ENCODE measurements around the gene GUCY1B1.

The GUCY1B1 gene

GRCh38 chr4:155758481-155759371 lies at the start of gene GUCY1B1:
GUCY1B1 (plus strand) TSS chr4:155759021; CDS start chr4:155759141, 120 bp downstream.
- DNase-seq, result peak; percentile 61

DNA sequence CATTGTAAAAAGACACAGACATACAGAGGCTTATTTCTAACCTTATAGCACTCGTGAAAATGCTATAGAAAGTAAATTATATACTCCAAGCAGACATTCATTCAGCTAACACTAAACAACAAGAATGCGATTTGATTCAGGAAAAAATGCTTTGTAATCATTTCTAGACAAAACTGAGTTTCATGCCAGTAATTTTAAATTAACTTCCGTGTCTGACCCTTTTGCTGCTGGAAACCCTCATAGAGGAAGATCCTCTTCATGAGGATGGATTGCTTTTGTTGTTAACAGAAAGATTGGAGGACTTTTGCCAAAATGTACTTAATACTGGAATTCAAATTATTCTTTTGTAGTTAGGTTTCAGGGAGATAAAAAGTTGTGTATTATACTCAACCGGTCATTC lies 48.9 kb upstream of the GUCY1B1 start:
- DNase-seq, result no peak

DNA sequence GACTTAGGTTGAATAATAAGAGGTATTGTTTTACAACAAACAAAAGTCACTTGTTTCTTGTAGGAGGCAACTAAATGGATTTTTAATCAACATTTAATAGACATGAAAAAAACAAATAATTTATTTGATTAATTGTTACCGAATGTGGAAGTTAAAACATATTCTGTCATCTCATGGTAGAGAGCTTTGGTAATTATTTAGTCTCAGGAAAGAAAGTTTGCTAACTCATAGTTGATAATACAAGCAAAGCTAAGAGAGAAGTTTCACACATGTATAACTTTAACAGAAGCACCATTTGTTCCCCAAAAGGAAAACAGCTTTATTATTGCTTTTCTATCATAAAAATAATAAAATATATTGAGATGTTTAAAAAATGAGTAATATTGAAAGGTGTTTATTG lies 47.3 kb upstream of the GUCY1B1 start:
- DNase-seq, result no peak

DNA sequence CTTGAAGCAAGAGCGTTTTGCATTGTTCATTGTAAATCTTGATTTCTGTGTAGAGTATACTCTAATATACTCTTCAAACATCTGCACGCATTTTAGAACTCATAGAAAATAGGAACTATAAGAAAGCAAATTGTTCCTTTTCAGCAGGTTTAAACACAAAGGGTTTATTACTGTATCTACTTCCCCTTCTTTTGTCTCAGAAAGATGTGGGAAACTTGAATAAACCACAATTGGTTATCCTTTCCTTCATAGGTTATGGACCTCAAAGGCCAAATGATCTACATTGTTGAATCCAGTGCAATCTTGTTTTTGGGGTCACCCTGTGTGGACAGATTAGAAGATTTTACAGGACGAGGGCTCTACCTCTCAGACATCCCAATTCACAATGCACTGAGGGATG lies 46.0 kb upstream of the GUCY1B1 start:
- DNase-seq, result no peak

- DNase-seq, result no peak
Measured at GRCh38 chr4:155713911-155714310, 44.9 kb upstream of the GUCY1B1 start.

DNA sequence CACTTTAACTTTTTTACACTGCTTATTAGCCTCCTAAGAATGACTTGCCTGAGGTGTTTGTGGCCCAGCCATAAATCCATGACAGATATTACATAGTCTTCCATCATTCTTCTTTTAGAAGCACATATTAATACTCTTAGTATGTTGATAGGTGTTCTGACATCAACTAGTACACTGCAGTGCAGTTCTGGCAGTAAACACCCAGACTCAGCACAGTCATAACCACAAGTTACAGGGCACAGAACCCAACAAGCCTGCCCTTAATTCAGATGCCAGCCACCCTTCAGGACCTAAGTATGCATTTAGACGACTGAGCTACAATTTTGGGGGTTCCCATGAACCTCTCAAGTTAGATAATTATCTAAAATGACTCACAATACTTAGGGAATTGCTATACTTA lies 36.5 kb upstream of the GUCY1B1 start:
- no peak for DNase-seq

DNA sequence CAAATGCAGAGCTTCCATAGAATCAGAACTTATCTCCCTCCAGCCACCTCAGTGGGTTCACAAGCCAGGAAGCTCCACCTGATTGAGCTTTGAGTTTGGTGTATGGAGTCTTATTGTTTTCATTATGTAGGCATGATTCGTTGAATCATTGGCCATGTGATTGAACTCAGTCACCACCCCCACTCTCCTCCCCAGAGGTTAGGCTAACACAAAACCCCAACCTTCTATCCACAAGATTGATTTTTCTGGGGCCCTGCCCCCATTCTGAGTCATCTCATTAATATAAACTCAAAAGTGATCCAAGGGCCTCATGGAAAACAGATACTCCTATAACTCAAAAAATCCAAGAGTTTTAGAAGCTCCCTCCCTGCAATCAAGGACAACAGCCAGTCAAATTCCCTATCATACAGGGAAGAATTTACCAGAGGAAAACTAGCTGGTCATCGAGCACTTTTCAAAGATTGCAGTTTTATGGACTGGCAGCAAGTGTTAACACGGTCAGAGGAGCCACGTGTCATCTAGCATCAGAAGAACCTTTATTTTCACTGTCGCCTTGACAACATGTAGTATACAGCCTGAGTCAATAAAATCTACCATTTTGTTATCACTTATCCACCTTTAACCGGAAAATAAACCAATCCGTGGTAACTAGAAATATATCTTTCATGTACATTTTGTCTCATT lies 35.9 kb upstream of the GUCY1B1 start:
- DNase-seq, result no peak

- DNase-seq, result no peak
Measured at GRCh38 chr4:155724731-155725130, 34.1 kb upstream of the GUCY1B1 start.

DNA sequence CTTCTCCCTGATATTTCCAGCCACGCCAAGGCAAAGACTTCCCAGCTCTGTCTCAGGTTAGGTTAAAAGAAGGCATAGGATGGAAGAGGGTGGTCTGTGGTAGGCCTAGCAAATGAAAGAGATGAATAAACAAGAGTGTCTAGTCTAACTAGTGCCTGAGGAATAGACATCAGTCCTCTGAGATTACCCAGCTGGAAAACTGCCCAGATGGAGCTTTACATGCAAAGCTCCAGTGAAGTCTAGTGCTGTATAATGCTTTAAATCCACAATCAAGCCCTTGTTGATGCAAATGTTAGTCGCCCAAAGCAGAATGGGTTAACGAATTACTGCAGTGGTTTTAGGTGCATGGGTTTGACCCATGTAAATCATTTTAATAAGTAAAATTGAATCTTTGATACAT lies 24.8 kb upstream of the GUCY1B1 start:
- no peak for DNase-seq

GRCh38 chr4:155734951-155735350 lies 23.9 kb upstream of the GUCY1B1 start:
- no peak for DNase-seq

GRCh38 chr4:155735496-155735895 lies 23.3 kb upstream of the GUCY1B1 start:
- no peak for DNase-seq

GRCh38 chr4:155738548-155738947 lies 20.3 kb upstream of the GUCY1B1 start:
- no peak for DNase-seq

- no peak for DNase-seq
Measured at GRCh38 chr4:155741546-155741945, 17.3 kb upstream of the GUCY1B1 start.

- no peak for DNase-seq
Measured at GRCh38 chr4:155742310-155743015, 16.4 kb upstream of the GUCY1B1 start.

- DNase-seq, result no peak
Measured at GRCh38 chr4:155745984-155746383, 12.8 kb upstream of the GUCY1B1 start.

- no peak for DNase-seq
Measured at GRCh38 chr4:155748039-155748438, 10.8 kb upstream of the GUCY1B1 start.

GRCh38 chr4:155749041-155749440 lies 9.8 kb upstream of the GUCY1B1 start:
- no peak for DNase-seq

- no peak for DNase-seq
Measured at GRCh38 chr4:155751569-155751968, 7.3 kb upstream of the GUCY1B1 start.

- no peak for DNase-seq
Measured at GRCh38 chr4:155757745-155758265, 1.0 kb upstream of the GUCY1B1 start.

DNA sequence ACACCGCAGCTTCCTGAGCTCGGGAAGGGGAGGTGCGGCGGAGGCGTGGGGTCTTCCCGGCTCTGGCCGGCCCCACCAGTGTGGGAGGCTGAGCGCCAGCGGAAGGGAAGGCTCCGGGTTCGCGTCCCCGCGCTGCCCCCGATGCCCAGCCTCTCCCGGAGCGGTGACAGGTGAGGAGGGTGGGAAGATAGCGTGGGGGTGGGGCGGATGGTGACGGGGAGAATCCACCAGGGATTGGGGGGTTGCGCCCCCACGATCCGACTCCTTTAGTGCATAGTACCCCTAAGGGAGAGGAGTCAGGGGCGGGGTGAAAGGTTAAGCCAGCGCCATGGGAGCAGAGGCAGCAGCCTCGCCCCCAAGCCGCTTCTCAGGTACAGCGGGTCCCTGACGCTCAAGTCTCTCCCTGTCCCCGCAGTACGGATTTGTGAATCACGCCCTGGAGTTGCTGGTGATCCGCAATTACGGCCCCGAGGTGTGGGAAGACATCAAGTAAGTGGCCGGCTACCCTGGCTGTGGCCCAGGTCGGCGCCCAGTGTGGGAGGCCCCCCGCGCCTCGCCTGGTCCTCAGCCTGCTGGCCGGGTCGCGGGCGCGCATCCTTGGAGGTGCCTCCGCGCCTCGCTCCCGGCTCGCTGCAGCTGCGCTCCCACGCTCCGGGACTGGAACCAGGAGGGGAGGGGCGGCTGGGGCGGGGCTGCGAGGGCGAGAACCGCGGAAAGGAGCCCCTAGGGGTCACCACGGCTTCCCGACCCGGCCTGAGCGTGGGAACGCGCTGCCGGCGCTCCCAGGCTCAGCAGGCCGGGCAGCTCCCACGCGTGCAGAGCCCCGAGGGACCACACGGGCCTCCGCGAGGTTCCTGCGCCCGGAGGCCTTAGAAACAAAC lies 791 bp downstream of the GUCY1B1 start:
- peak; percentile 4 for DNase-seq

DNA sequence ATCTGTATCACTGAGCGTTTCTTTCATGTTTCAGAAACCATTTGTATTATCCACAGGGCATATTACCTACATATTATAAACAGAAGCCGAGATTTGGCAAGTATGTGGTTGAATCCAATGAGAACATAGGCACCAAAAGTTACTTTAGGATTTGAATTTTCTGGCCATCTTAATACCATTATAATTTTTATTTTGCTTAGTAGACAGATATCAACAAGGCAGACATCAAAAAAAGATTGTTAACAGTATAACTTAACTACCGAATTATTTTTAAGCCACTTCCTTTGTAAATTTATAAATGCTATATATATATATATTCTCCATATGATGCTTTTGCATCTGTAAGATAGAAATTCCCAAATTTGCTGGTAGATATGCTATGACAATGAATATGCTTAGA lies 2.2 kb downstream of the GUCY1B1 start:
- no peak for DNase-seq

DNA sequence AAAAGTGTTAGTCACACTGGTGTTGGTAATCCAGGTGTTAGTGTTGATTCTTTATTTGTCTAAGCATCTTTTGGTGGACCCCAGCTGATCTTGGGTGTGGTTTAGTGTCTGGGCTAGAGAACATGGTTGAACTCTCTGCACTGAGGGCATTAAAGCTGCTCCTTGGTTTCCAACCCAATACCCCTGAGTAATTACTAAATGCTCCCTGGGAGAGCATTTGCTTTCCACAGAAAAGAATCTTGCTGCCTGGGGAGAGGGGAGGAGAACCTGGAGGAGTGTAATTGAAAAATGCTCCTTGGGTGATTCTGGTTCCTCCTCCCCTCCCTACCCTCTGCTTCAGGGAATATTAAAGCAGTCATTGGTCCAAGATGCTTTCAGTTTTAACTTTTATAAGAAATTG lies 3.1 kb downstream of the GUCY1B1 start:
- DNase-seq, result no peak
